ENCODE results near the gene KCNN4.
"Not testable (repeated sequence)": the region's sequence is repeated elsewhere in the genome, so short reads cannot be mapped to it uniquely, and the experiment has no call there.

The KCNN4 gene

GRCh38 chr19:43775299-43775890, 5.4 kb downstream of the KCNN4 start:
- peak overlapping the region; percentile 25 for H3K27ac ChIP-seq
- H3K27me3 ChIP-seq: no peaks in the 10 kb centered on the region
- H3K4me1 ChIP-seq (ENCODE audit: control insufficient read depth in 1 of 2, insufficient read depth in 1 of 2, low read depth in 1 of 2, low read length in 1 of 2): peaks cover 81 to 84% of the 10 kb centered on the region in 2 experiments
- no peak for TF ChIP-seq CTCF (IDR thresholded peaks at IDR 0.05)
- no peaks in the 10 kb centered on the region for H3K9me3 ChIP-seq
- no peaks in the 10 kb centered on the region for H3K36me3 ChIP-seq
- H3K4me3 ChIP-seq (ENCODE audit: low read depth in 1 of 2, low read length in 1 of 2): no peak overlapping the region

GRCh38 chr19:43774940-43775258, 5.9 kb downstream of the KCNN4 start:
- not testable (repeated sequence) for H3K36me3 ChIP-seq, H3K27ac ChIP-seq, H3K9me3 ChIP-seq, H3K27me3 ChIP-seq
- peaks cover 81 to 86% of the 10 kb centered on the region in 2 experiments for H3K4me1 ChIP-seq (ENCODE audit: control insufficient read depth in 1 of 2, insufficient read depth in 1 of 2, low read depth in 1 of 2, low read length in 1 of 2)
- H3K4me3 ChIP-seq (ENCODE audit: low read depth in 1 of 2, low read length in 1 of 2): peak overlapping the region in 1 of 2 experiments; percentile 18

- Histone ChIP-seq H3K27ac (peak overlapping the region; percentile 36), H3K36me3 (no peaks in the 10 kb centered on the region), H3K9me3 (no peaks in the 10 kb centered on the region), H3K4me3 (ENCODE audit: low read depth in 1 of 2, low read length in 1 of 2) (peak overlapping the region in 1 of 2 experiments; percentile 18), H3K27me3 (no peaks in the 10 kb centered on the region), H3K4me1 (ENCODE audit: control insufficient read depth in 1 of 2, insufficient read depth in 1 of 2, low read depth in 1 of 2, low read length in 1 of 2) (peaks cover 81 to 86% of the 10 kb centered on the region in 2 experiments)
- TF ChIP-seq CTCF (IDR thresholded peaks at IDR 0.05): peak; percentile 69
Observed at GRCh38 chr19:43774103-43774939, 6.5 kb downstream of the KCNN4 start.

- no peak overlapping the region for H3K4me3 ChIP-seq (ENCODE audit: low read depth in 1 of 2, low read length in 1 of 2)
- no peaks in the 10 kb centered on the region for H3K9me3 ChIP-seq
- no peaks in the 10 kb centered on the region for H3K27me3 ChIP-seq
- peaks cover 81 to 86% of the 10 kb centered on the region in 2 experiments for H3K4me1 ChIP-seq (ENCODE audit: control insufficient read depth in 1 of 2, insufficient read depth in 1 of 2, low read depth in 1 of 2, low read length in 1 of 2)
- no peak for TF ChIP-seq CTCF (IDR thresholded peaks at IDR 0.05)
- H3K36me3 ChIP-seq: no peaks in the 10 kb centered on the region
- no peak overlapping the region for H3K27ac ChIP-seq
Observed at GRCh38 chr19:43773725-43774102, 7.1 kb downstream of the KCNN4 start.

GRCh38 chr19:43769256-43769655, 11.5 kb downstream of the KCNN4 start:
- H3K27me3 ChIP-seq: no peaks in the 10 kb centered on the region
- TF ChIP-seq CTCF (IDR thresholded peaks at IDR 0.05): no peak
- H3K4me1 ChIP-seq (ENCODE audit: control insufficient read depth in 1 of 2, insufficient read depth in 1 of 2, low read depth in 1 of 2, low read length in 1 of 2): peaks cover 64 to 69% of the 10 kb centered on the region in 2 experiments
- H3K4me3 ChIP-seq (ENCODE audit: low read depth in 1 of 2, low read length in 1 of 2): peak overlapping the region; percentile 21 to 50
- peak overlapping the region; percentile 84 for H3K27ac ChIP-seq
- H3K9me3 ChIP-seq: no peaks in the 10 kb centered on the region
- H3K36me3 ChIP-seq: no peaks in the 10 kb centered on the region

All from neutrophil (primary cell).